ENCODE measurements around the gene PRAMEF10.
"Not testable (repeated sequence)": the region's sequence is repeated elsewhere in the genome, so short reads cannot be mapped to it uniquely, and the experiment has no call there.

PRAMEF10 gene

GRCh38 chr1:12898170-12898569, at the start of gene PRAMEF10:
TSS of gene PRAMEF10 (minus strand) at chr1:12898270. CDS start at chr1:12895847, 2,423 bp downstream.
- DNase-seq: not testable (repeated sequence)

- not testable (repeated sequence) for DNase-seq
Observed at GRCh38 chr1:12947480-12947879, 49.4 kb upstream of the PRAMEF10 start, which contains the start of gene PRAMEF6. TSS of gene PRAMEF6 (minus strand) at chr1:12947580. CDS start at chr1:12942518, 5,062 bp downstream.

- not testable (repeated sequence) for DNase-seq
Observed at GRCh38 chr1:12924368-12924767, 26.3 kb upstream of the PRAMEF10 start.

GRCh38 chr1:12921749-12922148, 23.7 kb upstream of the PRAMEF10 start:
- not testable (repeated sequence) for DNase-seq

- not testable (repeated sequence) for DNase-seq
Observed at GRCh38 chr1:12916310-12916709, 18.2 kb upstream of the PRAMEF10 start, which contains the start of gene PRAMEF7. TSS of gene PRAMEF7 (plus strand) at chr1:12916610. CDS start at chr1:12917693, 1,083 bp downstream.

- not testable (repeated sequence) for DNase-seq
Observed at GRCh38 chr1:12903793-12904572, 5.9 kb upstream of the PRAMEF10 start.

- DNase-seq: not testable (repeated sequence)
Observed at GRCh38 chr1:12899186-12899585, 1.1 kb upstream of the PRAMEF10 start.

- not testable (repeated sequence) for DNase-seq
Observed at GRCh38 chr1:12886101-12886500, 12.0 kb downstream of the PRAMEF10 start, which contains the start of gene PRAMEF4. TSS of gene PRAMEF4 (minus strand) at chr1:12886201. CDS start at chr1:12883394, 2,807 bp downstream.

- not testable (repeated sequence) for DNase-seq
Observed at GRCh38 chr1:12878453-12878852, 19.6 kb downstream of the PRAMEF10 start.

GRCh38 chr1:12863131-12863880, 34.8 kb downstream of the PRAMEF10 start:
- not testable (repeated sequence) for DNase-seq

- not testable (repeated sequence) for DNase-seq
Observed at GRCh38 chr1:12856786-12857185, 41.3 kb downstream of the PRAMEF10 start, which contains the start of gene PRAMEF2. TSS of gene PRAMEF2 (plus strand) at chr1:12857086. CDS start at chr1:12859010, 1,924 bp downstream.

- DNase-seq: no peak
Observed at GRCh38 chr1:12851779-12852178, 46.3 kb downstream of the PRAMEF10 start.

GRCh38 chr1:12848620-12849019, 49.5 kb downstream of the PRAMEF10 start, which contains the start of gene HNRNPCL1:
TSS of gene HNRNPCL1 (minus strand) at chr1:12848720. CDS start at chr1:12848289, 431 bp downstream.
- not testable (repeated sequence) for DNase-seq

Measured in activated T-cell treated with anti-CD3 and anti-CD28 coated beads, Interleukin-2, amount 50 U/mL, for 1 hour (primary cell).